Measurements from ENCODE around the gene ROBO4. TPM values are rescaled to one million over a fixed set of nuclear protein-coding genes. Genes with fewer than 3 reads are reported as not detected.

ROBO4 gene
- total RNA-seq, 2 experiments from 2014 or later = not detected

GRCh38 chr11:124930799-124931198 lies 33.1 kb upstream of the ROBO4 start:
- no peaks in the 10 kb centered on the region for H3K79me2 ChIP-seq (ENCODE audit: insufficient read depth, low read depth, low read length)
- no peak overlapping the region for H3K4me3 ChIP-seq (ENCODE audit: low read depth, low read length, poor library complexity, severe bottlenecking)
- POLR2A ChIA-PET = no interaction called here
- no peaks in the 10 kb centered on the region for H3K9me3 ChIP-seq (ENCODE audit: low read length)
- no peaks in the 10 kb centered on the region for H4K20me1 ChIP-seq (ENCODE audit: insufficient read depth, low read length)
- H3K36me3 ChIP-seq (ENCODE audit: insufficient read depth, low read length) = no peaks in the 10 kb centered on the region
- H3K9me2 ChIP-seq (ENCODE audit: insufficient read depth, low read length) = no peaks in the 10 kb centered on the region
- no peak overlapping the region for H3K4me2 ChIP-seq (ENCODE audit: low read length)
- H2AFZ ChIP-seq (ENCODE audit: low read length) = no peak overlapping the region
- H3K4me1 ChIP-seq (ENCODE audit: insufficient read depth, low read length, poor library complexity, severe bottlenecking) = no peaks in the 10 kb centered on the region
- CTCF ChIA-PET (ENCODE audit: unreplicated experiment) = no interaction called here
- intact Hi-C loops (cut with micrococcal nuclease; ENCODE audit: unreplicated experiment) = no loop called here
- BruUV-seq (replicated peaks) = no TSS peak
- TF ChIP-seq CTCF (conservative IDR thresholded peaks at IDR 0.05; ENCODE audit: low read length) = no peak
- no peak for TF ChIP-seq EZH2phosphoT487 (IDR thresholded peaks at IDR 0.05; ENCODE audit: borderline replicate concordance, low read depth, low read length)
- H3K27ac ChIP-seq (ENCODE audit: low read depth, low read length, poor library complexity, severe bottlenecking) = no peak overlapping the region
- no peak for DNase-seq (ENCODE audit: low spot score)

GRCh38 chr11:124928942-124929665 lies 31.4 kb upstream of the ROBO4 start:
- ChIA-PET CTCF (ENCODE audit: unreplicated experiment) (no interaction called here), POLR2A (no interaction called here)
- Histone ChIP-seq H3K4me3 (ENCODE audit: low read depth, low read length, poor library complexity, severe bottlenecking) (no peak overlapping the region), H3K27ac (ENCODE audit: low read depth, low read length, poor library complexity, severe bottlenecking) (no peak overlapping the region), H3K4me1 (ENCODE audit: insufficient read depth, low read length, poor library complexity, severe bottlenecking) (no peaks in the 10 kb centered on the region), H3K79me2 (ENCODE audit: insufficient read depth, low read depth, low read length) (no peaks in the 10 kb centered on the region), H3K9me3 (ENCODE audit: low read length) (no peaks in the 10 kb centered on the region), H3K36me3 (ENCODE audit: insufficient read depth, low read length) (no peaks in the 10 kb centered on the region), H4K20me1 (ENCODE audit: insufficient read depth, low read length) (no peaks in the 10 kb centered on the region), H3K4me2 (ENCODE audit: low read length) (no peak overlapping the region), H3K9me2 (ENCODE audit: insufficient read depth, low read length) (no peaks in the 10 kb centered on the region), H2AFZ (ENCODE audit: low read length) (no peak overlapping the region)
- DNase-seq (ENCODE audit: low spot score) = no peak
- intact Hi-C loops (cut with micrococcal nuclease; ENCODE audit: unreplicated experiment) = no loop called here
- BruUV-seq (replicated peaks) = no TSS peak
- TF ChIP-seq CTCF (conservative IDR thresholded peaks at IDR 0.05; ENCODE audit: low read length) (no peak), EZH2phosphoT487 (IDR thresholded peaks at IDR 0.05; ENCODE audit: borderline replicate concordance, low read depth, low read length) (no peak)

- no peaks in the 10 kb centered on the region for H3K9me3 ChIP-seq (ENCODE audit: low read length)
- no peaks in the 10 kb centered on the region for H3K36me3 ChIP-seq (ENCODE audit: insufficient read depth, low read length)
- no peak overlapping the region for H2AFZ ChIP-seq (ENCODE audit: low read length)
- CTCF ChIA-PET (ENCODE audit: unreplicated experiment) = no interaction called here
- POLR2A ChIA-PET = no interaction called here
- no TSS peak for BruUV-seq (replicated peaks)
- H4K20me1 ChIP-seq (ENCODE audit: insufficient read depth, low read length) = no peaks in the 10 kb centered on the region
- H3K4me3 ChIP-seq (ENCODE audit: low read depth, low read length, poor library complexity, severe bottlenecking) = no peak overlapping the region
- H3K79me2 ChIP-seq (ENCODE audit: insufficient read depth, low read depth, low read length) = no peaks in the 10 kb centered on the region
- TF ChIP-seq EZH2phosphoT487 (IDR thresholded peaks at IDR 0.05; ENCODE audit: borderline replicate concordance, low read depth, low read length) = no peak
- no peak for TF ChIP-seq CTCF (conservative IDR thresholded peaks at IDR 0.05; ENCODE audit: low read length)
- intact Hi-C loops (cut with micrococcal nuclease; ENCODE audit: unreplicated experiment) = no loop called here
- no peak for DNase-seq (ENCODE audit: low spot score)
- no peak overlapping the region for H3K27ac ChIP-seq (ENCODE audit: low read depth, low read length, poor library complexity, severe bottlenecking)
- no peaks in the 10 kb centered on the region for H3K9me2 ChIP-seq (ENCODE audit: insufficient read depth, low read length)
- no peaks in the 10 kb centered on the region for H3K4me1 ChIP-seq (ENCODE audit: insufficient read depth, low read length, poor library complexity, severe bottlenecking)
- H3K4me2 ChIP-seq (ENCODE audit: low read length) = no peak overlapping the region
Observed at GRCh38 chr11:124923296-124923695, 25.6 kb upstream of the ROBO4 start.

Measured in OCI-LY7 (cell line).